Esophagus muscularis mucosa (tissue), 3 donors: ENCODE results near the gene GADD45B.

ENCODE experiments used
- POLR2A ChIP-seq: fragments of 450-650 bp; IDR thresholded peaks from one replicate; pipeline ENCODE4 v1.6.1; 2017; ENCODE audit warnings: antibody characterized with exemption, moderate library complexity, mild to moderate bottlenecking, low read depth
- TF ChIP-seq, protein P1 (sequence below), 3 experiments: fragments of 200-600 bp in 2 of 3; fragments of 450-650 bp in 1 of 3; sonication (generic) in 2 of 3; IDR thresholded peaks; one replicate each; pipeline ENCODE4 v1.5.1; 2017 to 2019; ENCODE audit warnings: antibody characterized with exemption in 3 of 3, mild to moderate bottlenecking in 2 of 3, moderate library complexity in 1 of 3

DNA sequence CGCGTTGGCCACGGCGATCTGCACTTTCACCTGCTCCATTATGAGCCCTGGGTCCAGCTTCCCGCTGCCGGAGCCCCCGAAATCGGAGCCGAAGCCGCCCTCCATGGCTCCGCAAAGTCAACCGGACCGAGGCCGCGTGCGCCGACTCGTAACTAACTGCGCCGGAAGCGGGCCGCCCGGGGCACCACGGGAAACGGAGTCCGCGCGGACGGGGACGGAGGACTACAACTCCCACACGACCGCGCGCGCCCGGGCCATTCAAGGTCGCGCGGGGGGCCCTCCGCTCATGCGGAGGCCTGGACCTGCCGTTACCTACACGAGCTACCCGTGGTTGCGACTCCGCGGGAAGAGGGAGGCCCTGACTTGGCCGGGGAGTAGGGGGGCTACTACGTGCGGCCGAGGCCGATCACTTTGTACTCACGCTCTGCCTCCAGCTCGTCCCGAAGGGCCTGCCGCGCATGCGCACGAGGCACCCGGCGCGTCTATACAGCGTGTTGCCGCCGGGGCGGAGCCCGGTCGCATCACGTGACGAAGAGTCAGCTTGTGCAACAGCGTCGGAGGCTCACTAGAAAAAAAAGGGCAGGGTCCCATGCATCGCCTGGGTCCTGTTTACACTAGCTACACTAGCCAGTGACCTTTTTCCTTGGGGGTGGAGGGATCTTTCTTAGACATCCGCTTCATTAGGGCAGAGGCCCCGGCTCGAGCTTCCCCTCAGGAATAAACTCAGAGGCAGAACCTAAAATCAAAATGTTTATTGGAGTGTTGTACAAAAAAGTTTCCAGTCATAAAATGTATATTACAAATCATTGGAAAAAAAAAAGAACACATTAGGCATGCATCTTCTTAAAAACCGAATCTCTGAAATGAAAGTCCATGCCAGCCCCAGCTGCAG is 48.3 kb upstream of the GADD45B start, which contains the start of gene TIMM13:
- TF ChIP-seq, protein P1, sequence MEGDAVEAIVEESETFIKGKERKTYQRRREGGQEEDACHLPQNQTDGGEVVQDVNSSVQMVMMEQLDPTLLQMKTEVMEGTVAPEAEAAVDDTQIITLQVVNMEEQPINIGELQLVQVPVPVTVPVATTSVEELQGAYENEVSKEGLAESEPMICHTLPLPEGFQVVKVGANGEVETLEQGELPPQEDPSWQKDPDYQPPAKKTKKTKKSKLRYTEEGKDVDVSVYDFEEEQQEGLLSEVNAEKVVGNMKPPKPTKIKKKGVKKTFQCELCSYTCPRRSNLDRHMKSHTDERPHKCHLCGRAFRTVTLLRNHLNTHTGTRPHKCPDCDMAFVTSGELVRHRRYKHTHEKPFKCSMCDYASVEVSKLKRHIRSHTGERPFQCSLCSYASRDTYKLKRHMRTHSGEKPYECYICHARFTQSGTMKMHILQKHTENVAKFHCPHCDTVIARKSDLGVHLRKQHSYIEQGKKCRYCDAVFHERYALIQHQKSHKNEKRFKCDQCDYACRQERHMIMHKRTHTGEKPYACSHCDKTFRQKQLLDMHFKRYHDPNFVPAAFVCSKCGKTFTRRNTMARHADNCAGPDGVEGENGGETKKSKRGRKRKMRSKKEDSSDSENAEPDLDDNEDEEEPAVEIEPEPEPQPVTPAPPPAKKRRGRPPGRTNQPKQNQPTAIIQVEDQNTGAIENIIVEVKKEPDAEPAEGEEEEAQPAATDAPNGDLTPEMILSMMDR (IDR thresholded peaks at IDR 0.05) = peak in 1 of 3 experiments; percentile 9
- peak; percentile 19 for TF ChIP-seq POLR2A
